OCI-LY3 (cell line): ENCODE results near the gene ZNF488.

Experiments
- CTCF ChIP-seq: fragments of 200-600, 300-600 bp; sonication (generic); IDR thresholded peaks from 2 replicates; pipeline ENCODE4 v1.5.1; 2014; ENCODE audit warnings: antibody characterized with exemption, low read length, low read depth
- EZH2phosphoT487 ChIP-seq: fragments of 200-600 bp; shearing (Covaris generic); IDR thresholded peaks from 2 replicates; pipeline ENCODE4 v1.6.1; 2018; ENCODE audit warnings: antibody characterized with exemption, mixed run types, low read depth

DNA sequence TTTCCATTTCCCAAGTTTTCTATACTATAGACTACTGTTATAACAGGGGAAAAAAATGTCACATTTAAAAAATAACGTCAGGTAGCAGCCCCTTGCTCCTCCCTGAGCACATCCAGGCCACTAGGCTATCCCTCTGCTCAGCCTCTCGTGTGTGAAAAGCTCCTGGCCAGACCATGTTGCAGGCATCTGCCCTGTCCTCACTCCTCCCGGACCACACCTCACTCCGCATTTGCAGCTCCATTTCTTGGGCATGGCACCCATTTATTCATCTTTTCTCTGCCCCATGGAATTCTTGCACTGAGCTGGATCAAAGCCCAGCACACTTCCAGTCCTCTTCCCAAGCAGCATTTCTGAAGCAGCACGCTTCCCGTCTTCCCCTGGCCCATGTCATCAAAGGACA lies 63.3 kb downstream of the ZNF488 start:
- TF ChIP-seq CTCF (no peak), EZH2phosphoT487 (no peak)
